SU-DHL-6 (cell line): ENCODE measurements around the gene ARHGAP29.

Source experiments
- EZH2phosphoT487 ChIP-seq: fragments of 200-600 bp; sonication (generic), shearing (Covaris generic); conservative IDR thresholded peaks from 2 replicates; pipeline ENCODE4 v1.6.1; 2018; ENCODE audit warnings: mild to moderate bottlenecking, antibody characterized with exemption, low read length, moderate library complexity, mixed read lengths
- TF ChIP-seq, protein P1 (sequence below): fragments of 200-600 bp; sonication (generic); IDR thresholded peaks from one replicate; pipeline ENCODE4 v1.5.1; 2017; ENCODE audit warnings: antibody characterized with exemption, mild to moderate bottlenecking, low read length, moderate library complexity; ENCODE audit not compliant: insufficient read depth, poor library complexity, severe bottlenecking

DNA sequence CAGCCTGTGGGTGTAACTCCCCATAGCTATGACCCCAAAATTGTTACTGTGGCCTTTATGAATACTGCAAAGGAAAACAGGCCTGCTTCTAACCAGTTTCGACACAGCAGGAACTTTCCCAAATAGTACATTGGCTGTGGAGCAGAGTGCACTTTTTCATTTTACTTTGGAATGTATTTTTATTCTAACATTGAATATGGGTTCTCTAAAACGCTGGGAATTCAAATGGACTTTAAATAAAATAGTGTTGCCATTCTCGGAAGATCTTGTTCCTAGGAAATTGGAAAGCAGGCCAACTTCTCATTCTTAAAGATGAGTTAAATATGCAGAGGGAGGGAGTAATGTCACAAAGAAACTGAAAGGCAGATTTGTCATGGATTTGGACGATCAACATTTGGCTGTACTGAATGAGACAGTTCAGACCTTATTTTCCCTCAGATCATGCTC lies 39.6 kb upstream of the ARHGAP29 start:
- TF ChIP-seq, protein P1, sequence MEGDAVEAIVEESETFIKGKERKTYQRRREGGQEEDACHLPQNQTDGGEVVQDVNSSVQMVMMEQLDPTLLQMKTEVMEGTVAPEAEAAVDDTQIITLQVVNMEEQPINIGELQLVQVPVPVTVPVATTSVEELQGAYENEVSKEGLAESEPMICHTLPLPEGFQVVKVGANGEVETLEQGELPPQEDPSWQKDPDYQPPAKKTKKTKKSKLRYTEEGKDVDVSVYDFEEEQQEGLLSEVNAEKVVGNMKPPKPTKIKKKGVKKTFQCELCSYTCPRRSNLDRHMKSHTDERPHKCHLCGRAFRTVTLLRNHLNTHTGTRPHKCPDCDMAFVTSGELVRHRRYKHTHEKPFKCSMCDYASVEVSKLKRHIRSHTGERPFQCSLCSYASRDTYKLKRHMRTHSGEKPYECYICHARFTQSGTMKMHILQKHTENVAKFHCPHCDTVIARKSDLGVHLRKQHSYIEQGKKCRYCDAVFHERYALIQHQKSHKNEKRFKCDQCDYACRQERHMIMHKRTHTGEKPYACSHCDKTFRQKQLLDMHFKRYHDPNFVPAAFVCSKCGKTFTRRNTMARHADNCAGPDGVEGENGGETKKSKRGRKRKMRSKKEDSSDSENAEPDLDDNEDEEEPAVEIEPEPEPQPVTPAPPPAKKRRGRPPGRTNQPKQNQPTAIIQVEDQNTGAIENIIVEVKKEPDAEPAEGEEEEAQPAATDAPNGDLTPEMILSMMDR = no peak
- TF ChIP-seq EZH2phosphoT487 = no peak
